GM12878 (cell line): ENCODE data around the gene EXOSC2. TPM values are rescaled to one million over a fixed set of nuclear protein-coding genes. Genes with fewer than 3 reads are reported as not detected.
A peak's percentile ranks its signal among the peaks of the same experiment; 100 is the strongest.

Source experiments
- ATAC-seq: fragments of 200-7000 bp; cut with Tn5 transposase; 3 replicates; pipeline ENCODE4 v1.9.1; 2020; ENCODE audit warnings: mild to moderate bottlenecking, moderate library complexity
- BruUV-seq: library from RNA; stranded (reverse); fragments of 400-500 nt; replicated peaks from 2 replicates; lab custom pipeline; 2021; lab: Mats Ljungman, UMichigan
- CTCF ChIA-PET: fragments of 300-600 bp; sonication (Branson Sonifier 250); formaldehyde crosslinking; extraction: SDS; loops from one replicate; lab custom pipeline; 2021; ENCODE audit warnings: inconsistent platforms; lab: Yijun Ruan, JAX
- POLR2A ChIA-PET: fragments of 350-600 bp; formaldehyde crosslinking; extraction: SDS; loops from one replicate; lab custom pipeline; 2021; ENCODE audit warnings: inconsistent platforms; lab: Charles Lee
- RAD21 ChIA-PET: fragments of 300-600 bp; sonication (Branson Sonifier 250); formaldehyde crosslinking; loops from one replicate; lab custom pipeline; 2023; ENCODE audit warnings: antibody characterized with exemption; ENCODE audit not compliant: unreplicated experiment; lab: Charles Lee
- SMC1A ChIA-PET: fragments of 300-600 bp; sonication (Branson Sonifier 250); formaldehyde crosslinking; loops from one replicate; lab custom pipeline; 2023; ENCODE audit not compliant: unreplicated experiment, uncharacterized antibody; lab: Charles Lee
- DNase-seq: peaks from one replicate; pipeline ENCODE4 v3.0.0-alpha.2; 2011; ENCODE audit warnings: low read depth, low spot score
- FAIRE-seq: peaks from 3 replicates; lab custom pipeline; 2011; peaks lifted over from hg19 to GRCh38; lab: Jason Lieb, UNC
- H2AFZ ChIP-seq: 2 replicates; pipeline ENCODE4 v1.6.0; 2011; ENCODE audit warnings: low read depth, low read length, control low read depth; ENCODE audit not compliant: control insufficient read depth
- H3K27ac ChIP-seq: 2 replicates; pipeline ENCODE4 v1.5.1; 2011; ENCODE audit warnings: control low read depth; ENCODE audit not compliant: control insufficient read depth, insufficient read depth
- H3K27me3 ChIP-seq, 2 experiments: replicated peaks in 1 of 2; 2 replicates each; pipeline versions ENCODE4 v1.6.0 to v1.6.1; 2011; ENCODE audit warnings: low read length in 1 of 2; ENCODE audit not compliant: control insufficient read depth in 2 of 2, insufficient read depth in 2 of 2
- H3K36me3 ChIP-seq, 2 experiments: 2 replicates each; pipeline ENCODE4 v1.5.1; 2011; ENCODE audit warnings: low read length in 1 of 2; ENCODE audit not compliant: control insufficient read depth in 2 of 2, insufficient read depth in 2 of 2
- H3K4me1 ChIP-seq: 2 replicates; pipeline ENCODE4 v1.6.1; 2011; ENCODE audit warnings: mild to moderate bottlenecking, low read length, moderate library complexity, mixed read lengths; ENCODE audit not compliant: control insufficient read depth, insufficient read depth
- H3K4me2 ChIP-seq: 2 replicates; pipeline ENCODE4 v1.6.0; 2011; ENCODE audit warnings: control low read depth; ENCODE audit not compliant: control insufficient read depth, insufficient read depth
- H3K4me3 ChIP-seq: fragments of 200-600 bp; sonication (generic); 2 replicates; pipeline ENCODE4 v1.5.1; 2016
- H3K79me2 ChIP-seq: 2 replicates; pipeline ENCODE4 v1.6.0; 2011; ENCODE audit warnings: low read length; ENCODE audit not compliant: control insufficient read depth, insufficient read depth
- H3K9ac ChIP-seq: 2 replicates; pipeline ENCODE4 v1.8.0; 2011; ENCODE audit warnings: low read length, control low read depth, mixed read lengths; ENCODE audit not compliant: control insufficient read depth, insufficient read depth
- H3K9me3 ChIP-seq: replicated peaks from 3 replicates; pipeline ENCODE4 v1.5.1; 2011; ENCODE audit warnings: mild to moderate bottlenecking, low read length; ENCODE audit not compliant: control insufficient read depth, insufficient read depth
- H4K20me1 ChIP-seq: 2 replicates; pipeline ENCODE4 v1.6.0; 2011; ENCODE audit not compliant: control insufficient read depth, insufficient read depth
- BCL11A ChIP-seq: IDR thresholded peaks from 2 replicates; pipeline ENCODE4 v1.6.1; 2011; ENCODE audit warnings: low read depth, low read length
- CBFB ChIP-seq: IDR thresholded peaks from 2 replicates; pipeline ENCODE4 v1.6.1; 2016; ENCODE audit warnings: antibody characterized with exemption, low read depth
- CREM ChIP-seq: IDR thresholded peaks from 2 replicates; pipeline ENCODE4 v1.6.1; 2014; ENCODE audit warnings: antibody characterized with exemption, low read depth
- POU2F2 ChIP-seq: IDR thresholded peaks from 3 replicates; pipeline ENCODE4 v1.6.1; 2011; ENCODE audit warnings: low read depth, mild to moderate bottlenecking, low read length, borderline replicate concordance
- RUNX3 ChIP-seq: IDR thresholded peaks from 2 replicates; pipeline ENCODE4 v1.6.1; 2012; ENCODE audit warnings: low read length, inconsistent platforms
- SIX5 ChIP-seq: IDR thresholded peaks from 2 replicates; pipeline ENCODE4 v1.6.1; 2011; ENCODE audit warnings: mild to moderate bottlenecking, low read depth, low read length, moderate library complexity; ENCODE audit not compliant: severe bottlenecking
- TBL1XR1 ChIP-seq: IDR thresholded peaks from 2 replicates; pipeline ENCODE4 v1.6.1; 2012; ENCODE audit warnings: low read depth, low read length, improper control_type of control experiment
- ZBED1 ChIP-seq: IDR thresholded peaks from 2 replicates; pipeline ENCODE4 v1.6.1; 2016; ENCODE audit warnings: borderline replicate concordance
- ZNF24 ChIP-seq: fragments of 450-650 bp; IDR thresholded peaks from 2 replicates; pipeline ENCODE4 v1.6.1; 2017; ENCODE audit warnings: antibody characterized with exemption, mild to moderate bottlenecking
- WGBS: methylation state at CpG from one replicate; pipeline ENCODE4 v1.1.6; 2016; ENCODE audit warnings: low lambda C conversion rate; ENCODE audit not compliant: insufficient replicate concordance, insufficient coverage; ENCODE audit errors: missing lambda C conversion rate; 5-methylcytosine and 5-hydroxymethylcytosine counted together
- in situ Hi-C: fragments of 300-500 bp; cut with MboI; formaldehyde crosslinking; loops from 9 replicates; pipeline ENCODE4 v1.14.3; 2018; ENCODE audit warnings: mixed read lengths
- intact Hi-C: fragments of 100-400 bp; cut with micrococcal nuclease; formaldehyde crosslinking; loops from one replicate; pipeline ENCODE4 v1.14.2; 2022; ENCODE audit not compliant: unreplicated experiment
- polyA plus RNA-seq, 11 experiments: library from polyadenylated mRNA; depleted of rRNA in 4 of 11; unstranded in 6 of 11; stranded (reverse) in 5 of 11; fragments of >200 nt; fragmentation: Nextera tagmentation in 4 of 11; fragmentation: Illumina TruSeq in 1 of 11; extraction: Ambion mirVana in 4 of 11; extraction: Trizol in 1 of 11; gene quantifications; 1 replicate in 1 of 11; 2 replicates in 10 of 11; pipeline versions ENCODE4 v1.2.1 to v1.2.3, GENCODE V29; 2011 to 2016; ENCODE audit warnings: inconsistent platforms in 2 of 11, missing spikeins in 2 of 11, low read depth in 1 of 11
- total RNA-seq, 4 experiments: library from RNA; depleted of rRNA in 3 of 4; stranded (reverse); fragments of >200 nt in 3 of 4; fragmentation: Illumina TruSeq in 1 of 4; extraction: Trizol in 1 of 4; gene quantifications; 2 replicates each; pipeline versions ENCODE4 v1.2.1 to v1.2.3, GENCODE V29; 2013 to 2021
- TF ChIP-seq, protein P1 (sequence below): fragments of 450-650 bp; IDR thresholded peaks from 2 replicates; pipeline ENCODE4 v1.6.1; 2017; ENCODE audit warnings: mild to moderate bottlenecking, moderate library complexity
- TF ChIP-seq, protein P2 (sequence below): IDR thresholded peaks from 2 replicates; pipeline ENCODE4 v1.6.1; 2011; ENCODE audit warnings: borderline replicate concordance, low read depth, mild to moderate bottlenecking, moderate library complexity, low read length; ENCODE audit not compliant: insufficient read depth, poor library complexity, severe bottlenecking

EXOSC2 gene
- total and polyA plus RNA-seq, 10 of the 15 experiments (the other 5 are each of a cell fraction or from before 2014, with no cell fraction given) = 26.3 to 55.0 (median 48.0) TPM

DNA sequence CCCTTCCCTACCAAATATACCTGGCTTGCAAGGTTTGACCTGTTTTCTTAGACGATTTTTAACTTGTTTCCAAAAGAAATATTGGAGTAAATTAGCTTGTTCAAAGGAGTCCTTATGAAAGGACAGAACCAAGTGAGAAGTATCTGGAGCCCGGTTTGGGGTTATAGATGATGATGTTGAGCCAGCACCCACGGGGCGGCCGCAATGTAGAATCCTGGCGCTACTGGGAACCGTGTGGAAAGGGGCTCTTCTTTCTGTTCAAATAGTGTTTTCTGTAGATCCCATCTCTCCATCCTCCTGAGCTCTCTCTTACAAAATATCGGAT is 517 bp upstream of the EXOSC2 start:
- no peaks in the 10 kb centered on the region for H3K9me3 ChIP-seq
- DNase-seq = no peak
- ChIA-PET POLR2A (interaction anchor here (0.6 to 1.4 kb wide), 8 partner anchors 11 to 1661 kb away, joined by 3 to 7 read pairs (median 4); partner anchors contain the start of genes FUBP3 and SETX), RAD21 (interaction anchor here (0.6 to 1.2 kb wide), 8 partner anchors 8 to 645 kb away, joined by 3 to 5 read pairs (median 4); no protein-coding TSS in a partner anchor), SMC1A (interaction anchor here (1.0 to 1.5 kb wide), 5 partner anchors 11 to 177 kb away, joined by 3 to 6 read pairs (median 3); partner anchors contain the start of gene FUBP3), CTCF (interaction anchor here (0.5 to 5.1 kb wide), 9 partner anchors 7 to 177 kb away, joined by 3 to 47 read pairs (median 7); no protein-coding TSS in a partner anchor)
- H3K9ac ChIP-seq = peak overlapping the region; percentile 59
- peaks cover 7% of the 10 kb centered on the region for H3K4me1 ChIP-seq
- 13% methylated on average over 8 of the region's 8 CpGs for WGBS
- in situ Hi-C loops = no loop called here
- FAIRE-seq = no peak
- H3K79me2 ChIP-seq = peaks cover 37% of the 10 kb centered on the region
- ATAC-seq = no peak; the same call in 2 of the 3 replicates
- no peaks in the 10 kb centered on the region for H4K20me1 ChIP-seq
- H3K27me3 ChIP-seq = no peaks in the 10 kb centered on the region
- H3K36me3 ChIP-seq = peaks cover 0 to 12% of the 10 kb centered on the region in 2 experiments
- H3K4me3 ChIP-seq = peak overlapping the region; percentile 53
- TSS peak; percentile 93 for BruUV-seq
- H2AFZ ChIP-seq = peak overlapping the region; percentile 91
- H3K4me2 ChIP-seq = peak overlapping the region; percentile 95
- intact Hi-C loops = no loop called here
- TF ChIP-seq BCL11A (no peak), ZBED1 (peak; percentile 32; the same call in 1 of the 2 replicates)
- peak overlapping the region; percentile 21; the same call in 1 of the 2 replicates for H3K27ac ChIP-seq

DNA sequence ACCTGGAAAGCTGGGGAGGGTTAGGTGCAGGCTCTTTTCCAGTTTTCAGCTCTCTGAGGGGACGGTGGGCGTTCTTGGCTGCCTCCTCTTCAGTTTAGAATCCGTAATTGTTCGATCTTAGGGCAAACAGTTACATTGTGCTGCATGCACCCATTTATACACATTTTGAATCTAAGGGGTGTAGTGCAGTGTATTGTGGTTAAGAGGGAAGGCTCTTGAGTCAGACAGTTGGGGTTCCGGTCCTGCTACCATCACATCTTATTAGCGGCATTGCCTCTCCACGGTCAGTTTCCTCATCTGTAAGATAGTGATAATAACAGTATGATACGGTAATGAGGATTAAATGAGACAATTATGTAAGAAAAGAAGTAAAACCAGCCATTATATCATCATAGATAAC is 625 bp downstream of the EXOSC2 start:
- Histone ChIP-seq H3K27ac (peak overlapping the region; percentile 86), H4K20me1 (no peaks in the 10 kb centered on the region; the same call in 1 of the 2 replicates), H3K27me3 (no peaks in the 10 kb centered on the region), H2AFZ (peak overlapping the region; percentile 91), H3K9me3 (no peaks in the 10 kb centered on the region), H3K4me3 (peak overlapping the region; percentile 98), H3K4me2 (peak overlapping the region; percentile 58), H3K79me2 (peaks cover 37% of the 10 kb centered on the region), H3K36me3 (peaks cover 0 to 22% of the 10 kb centered on the region in 2 experiments), H3K4me1 (peaks cover 19% of the 10 kb centered on the region), H3K9ac (peak overlapping the region; percentile 97)
- ChIA-PET CTCF (interaction anchor here (1.9 to 5.1 kb wide), 4 partner anchors 8 to 13 kb away, joined by 22 to 47 read pairs (median 26); no protein-coding TSS in a partner anchor), POLR2A (interaction anchor here (0.6 to 1.4 kb wide), 5 partner anchors 19 to 1660 kb away, joined by 3 to 7 read pairs (median 4); partner anchors contain the start of genes FUBP3 and SETX), RAD21 (no interaction called here), SMC1A (interaction anchor here (0.6 kb wide), 1 partner anchor 16 kb away, joined by 4 read pairs; no protein-coding TSS in a partner anchor)
- WGBS = under 1% methylated on average over 8 of the region's 8 CpGs
- ATAC-seq = peak; percentile 29
- in situ Hi-C loops = no loop called here
- no peak for FAIRE-seq
- intact Hi-C loops = no loop called here
- DNase-seq = no peak
- TSS peak; percentile 56 for BruUV-seq
- TF ChIP-seq SIX5 = no peak
- no peak for TF ChIP-seq CREM
- TF ChIP-seq ZNF24 = no peak
- no peak for TF ChIP-seq TBL1XR1
- TF ChIP-seq, protein P1, sequence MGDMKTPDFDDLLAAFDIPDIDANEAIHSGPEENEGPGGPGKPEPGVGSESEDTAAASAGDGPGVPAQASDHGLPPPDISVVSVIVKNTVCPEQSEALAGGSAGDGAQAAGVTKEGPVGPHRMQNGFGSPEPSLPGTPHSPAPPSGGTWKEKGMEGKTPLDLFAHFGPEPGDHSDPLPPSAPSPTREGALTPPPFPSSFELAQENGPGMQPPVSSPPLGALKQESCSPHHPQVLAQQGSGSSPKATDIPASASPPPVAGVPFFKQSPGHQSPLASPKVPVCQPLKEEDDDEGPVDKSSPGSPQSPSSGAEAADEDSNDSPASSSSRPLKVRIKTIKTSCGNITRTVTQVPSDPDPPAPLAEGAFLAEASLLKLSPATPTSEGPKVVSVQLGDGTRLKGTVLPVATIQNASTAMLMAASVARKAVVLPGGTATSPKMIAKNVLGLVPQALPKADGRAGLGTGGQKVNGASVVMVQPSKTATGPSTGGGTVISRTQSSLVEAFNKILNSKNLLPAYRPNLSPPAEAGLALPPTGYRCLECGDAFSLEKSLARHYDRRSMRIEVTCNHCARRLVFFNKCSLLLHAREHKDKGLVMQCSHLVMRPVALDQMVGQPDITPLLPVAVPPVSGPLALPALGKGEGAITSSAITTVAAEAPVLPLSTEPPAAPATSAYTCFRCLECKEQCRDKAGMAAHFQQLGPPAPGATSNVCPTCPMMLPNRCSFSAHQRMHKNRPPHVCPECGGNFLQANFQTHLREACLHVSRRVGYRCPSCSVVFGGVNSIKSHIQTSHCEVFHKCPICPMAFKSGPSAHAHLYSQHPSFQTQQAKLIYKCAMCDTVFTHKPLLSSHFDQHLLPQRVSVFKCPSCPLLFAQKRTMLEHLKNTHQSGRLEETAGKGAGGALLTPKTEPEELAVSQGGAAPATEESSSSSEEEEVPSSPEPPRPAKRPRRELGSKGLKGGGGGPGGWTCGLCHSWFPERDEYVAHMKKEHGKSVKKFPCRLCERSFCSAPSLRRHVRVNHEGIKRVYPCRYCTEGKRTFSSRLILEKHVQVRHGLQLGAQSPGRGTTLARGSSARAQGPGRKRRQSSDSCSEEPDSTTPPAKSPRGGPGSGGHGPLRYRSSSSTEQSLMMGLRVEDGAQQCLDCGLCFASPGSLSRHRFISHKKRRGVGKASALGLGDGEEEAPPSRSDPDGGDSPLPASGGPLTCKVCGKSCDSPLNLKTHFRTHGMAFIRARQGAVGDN = no peak
- TF ChIP-seq, protein P2, sequence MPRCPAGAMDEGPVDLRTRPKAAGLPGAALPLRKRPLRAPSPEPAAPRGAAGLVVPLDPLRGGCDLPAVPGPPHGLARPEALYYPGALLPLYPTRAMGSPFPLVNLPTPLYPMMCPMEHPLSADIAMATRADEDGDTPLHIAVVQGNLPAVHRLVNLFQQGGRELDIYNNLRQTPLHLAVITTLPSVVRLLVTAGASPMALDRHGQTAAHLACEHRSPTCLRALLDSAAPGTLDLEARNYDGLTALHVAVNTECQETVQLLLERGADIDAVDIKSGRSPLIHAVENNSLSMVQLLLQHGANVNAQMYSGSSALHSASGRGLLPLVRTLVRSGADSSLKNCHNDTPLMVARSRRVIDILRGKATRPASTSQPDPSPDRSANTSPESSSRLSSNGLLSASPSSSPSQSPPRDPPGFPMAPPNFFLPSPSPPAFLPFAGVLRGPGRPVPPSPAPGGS = no peak
- no peak for TF ChIP-seq POU2F2
- TF ChIP-seq CBFB = 0 out of 2 replicates have a peak, but pooled peaks have one; percentile 4
- peak; percentile 48; the same call in 1 of the 2 replicates for TF ChIP-seq RUNX3
